MM.1S (cell line): ENCODE measurements around the gene MROH2A.

Experiments used
- CTCF ChIP-seq: fragments of 300-600 bp; sonication (generic); IDR thresholded peaks from 2 replicates; pipeline ENCODE4 v1.5.1; 2016; ENCODE audit warnings: antibody characterized with exemption, low read length, mixed read lengths
- EZH2phosphoT487 ChIP-seq: fragments of 300-600 bp; sonication (generic); IDR thresholded peaks from 2 replicates; pipeline ENCODE4 v1.6.1; 2018; ENCODE audit warnings: antibody characterized with exemption, low read length

- no peak for TF ChIP-seq CTCF
- no peak for TF ChIP-seq EZH2phosphoT487
These were observed 18.1 kb downstream of the MROH2A start for GRCh38 chr2:233796254-233796653.
